Activated naive CD4-positive, alpha-beta T cell (primary cell): Measurements from ENCODE around the gene TANGO6.
"Not testable (repeated sequence)": the region's sequence is repeated elsewhere in the genome, so short reads cannot be mapped to it uniquely, and the experiment has no call there.

Experiments
- DNase-seq, 4 experiments: peaks; one replicate each; lab custom pipeline; 2025; lab: John Stamatoyannopoulos, UW

TANGO6 gene

GRCh38 chr16:69014811-69015210 is 171.5 kb downstream of the TANGO6 start:
- DNase-seq: no peak

- no peak for DNase-seq
Observed at GRCh38 chr16:69017036-69017783, 173.9 kb downstream of the TANGO6 start.

- DNase-seq: no peak
Observed at GRCh38 chr16:69019811-69020210, 176.5 kb downstream of the TANGO6 start.

GRCh38 chr16:69029121-69029520 is 185.8 kb downstream of the TANGO6 start:
- no peak for DNase-seq

DNA sequence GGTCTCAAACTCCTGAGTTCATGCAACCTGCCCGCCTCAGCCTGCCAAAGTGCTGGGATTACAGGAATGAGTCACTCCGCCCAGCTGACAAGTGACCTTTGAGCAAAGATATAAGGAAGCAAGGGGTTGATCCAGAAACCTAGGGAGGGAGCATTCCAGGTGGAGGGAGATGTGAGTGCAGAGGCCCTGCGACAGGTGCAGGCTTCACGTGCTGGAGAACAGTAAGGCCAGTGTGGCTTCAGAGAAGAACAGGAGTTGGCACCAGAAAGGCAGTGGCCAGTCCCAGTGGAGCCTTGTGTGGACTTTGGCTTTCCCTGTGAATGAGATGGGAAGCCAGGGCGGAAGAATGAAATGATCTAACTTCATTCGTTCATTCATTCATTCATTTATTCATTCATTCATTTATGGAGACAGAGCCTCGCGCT is 188.6 kb downstream of the TANGO6 start:
- no peak for DNase-seq

- DNase-seq: no peak
Observed at GRCh38 chr16:69033151-69033949, 190.0 kb downstream of the TANGO6 start.

DNA sequence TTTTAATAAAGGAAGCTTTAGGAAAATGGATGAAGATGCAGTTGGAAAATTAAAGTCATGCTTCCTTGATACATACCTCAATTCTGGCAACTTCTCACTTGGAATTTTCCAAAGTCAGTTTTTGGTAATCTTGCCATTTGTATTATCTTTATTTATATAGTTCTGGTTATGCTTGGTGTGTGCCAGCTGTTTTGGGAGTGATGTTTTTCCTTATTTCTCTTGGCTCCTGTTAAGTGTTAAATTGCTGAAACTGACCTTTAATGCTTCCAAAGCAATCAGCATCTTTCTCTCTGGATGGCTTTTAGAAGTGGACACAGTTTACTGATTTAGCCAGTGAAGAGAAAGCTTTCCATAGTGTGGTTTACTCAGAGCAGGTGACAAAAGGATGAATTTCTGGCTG is 192.0 kb downstream of the TANGO6 start:
- no peak for DNase-seq

- no peak for DNase-seq
Observed at GRCh38 chr16:69036399-69037091, 193.2 kb downstream of the TANGO6 start.

DNA sequence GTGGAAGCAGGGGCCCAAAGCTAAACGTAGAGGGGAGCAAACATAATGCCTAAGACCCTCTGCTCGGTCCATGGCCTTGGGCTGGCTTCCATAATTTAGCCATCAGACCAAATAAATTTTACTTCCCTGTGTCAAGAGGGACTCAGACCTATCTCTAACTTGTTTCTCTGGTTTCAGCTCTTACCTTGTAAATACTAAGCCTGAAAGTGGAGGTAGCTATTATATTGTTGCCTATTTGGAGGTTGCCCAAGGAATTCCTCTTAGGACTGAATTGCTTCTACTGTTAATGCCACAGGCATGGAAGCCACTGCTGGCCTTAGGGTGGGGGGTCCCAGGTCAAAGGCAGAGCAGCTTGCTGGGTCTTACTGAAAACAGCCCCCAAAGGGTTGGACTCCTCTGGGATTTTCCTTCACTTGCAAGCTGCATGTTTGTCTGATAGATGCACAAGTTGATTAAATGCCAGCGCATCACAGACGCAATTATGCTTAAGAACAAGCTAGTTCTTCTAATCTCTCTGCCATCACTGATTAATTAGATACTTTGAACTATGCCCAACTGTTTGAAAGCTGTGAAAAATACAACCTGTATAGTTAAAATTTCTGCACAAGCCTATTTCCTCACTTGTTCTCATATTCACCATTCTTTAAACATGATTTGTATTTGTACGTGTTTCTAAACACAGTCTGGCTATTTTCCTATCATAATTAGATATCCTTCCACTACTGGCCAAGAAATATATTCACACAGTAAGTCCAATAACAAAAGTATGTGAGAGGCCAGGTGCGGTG is 194.2 kb downstream of the TANGO6 start:
- DNase-seq: no peak

DNA sequence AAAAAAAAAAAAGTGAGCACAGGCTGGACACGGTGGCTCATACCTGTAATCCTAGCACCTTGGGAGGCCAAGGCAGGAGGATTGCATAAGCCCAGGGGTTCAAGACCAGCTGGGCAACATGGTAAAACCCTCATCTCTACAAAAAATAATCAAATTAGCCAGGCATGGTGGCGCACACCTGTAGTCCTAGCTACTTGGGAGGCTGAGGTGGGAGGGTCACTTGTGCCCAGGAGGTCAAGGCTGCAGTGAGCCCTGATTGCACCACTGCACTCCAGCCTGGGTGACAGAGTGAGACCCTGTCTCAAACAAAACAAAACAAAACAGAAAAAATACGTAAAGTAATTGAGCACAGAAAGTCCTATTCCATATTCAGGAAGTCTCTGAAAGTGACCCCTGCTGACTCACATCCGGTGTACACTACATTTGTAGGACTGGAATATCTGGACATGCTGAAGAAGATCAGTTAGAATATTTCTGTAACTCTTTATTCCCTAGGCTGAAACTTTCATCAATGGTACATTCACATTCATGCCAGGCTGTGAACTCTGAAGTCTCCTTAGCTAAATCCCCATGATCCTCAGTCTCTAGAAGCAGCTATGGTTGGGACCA is 196.1 kb downstream of the TANGO6 start:
- DNase-seq: no peak

DNA sequence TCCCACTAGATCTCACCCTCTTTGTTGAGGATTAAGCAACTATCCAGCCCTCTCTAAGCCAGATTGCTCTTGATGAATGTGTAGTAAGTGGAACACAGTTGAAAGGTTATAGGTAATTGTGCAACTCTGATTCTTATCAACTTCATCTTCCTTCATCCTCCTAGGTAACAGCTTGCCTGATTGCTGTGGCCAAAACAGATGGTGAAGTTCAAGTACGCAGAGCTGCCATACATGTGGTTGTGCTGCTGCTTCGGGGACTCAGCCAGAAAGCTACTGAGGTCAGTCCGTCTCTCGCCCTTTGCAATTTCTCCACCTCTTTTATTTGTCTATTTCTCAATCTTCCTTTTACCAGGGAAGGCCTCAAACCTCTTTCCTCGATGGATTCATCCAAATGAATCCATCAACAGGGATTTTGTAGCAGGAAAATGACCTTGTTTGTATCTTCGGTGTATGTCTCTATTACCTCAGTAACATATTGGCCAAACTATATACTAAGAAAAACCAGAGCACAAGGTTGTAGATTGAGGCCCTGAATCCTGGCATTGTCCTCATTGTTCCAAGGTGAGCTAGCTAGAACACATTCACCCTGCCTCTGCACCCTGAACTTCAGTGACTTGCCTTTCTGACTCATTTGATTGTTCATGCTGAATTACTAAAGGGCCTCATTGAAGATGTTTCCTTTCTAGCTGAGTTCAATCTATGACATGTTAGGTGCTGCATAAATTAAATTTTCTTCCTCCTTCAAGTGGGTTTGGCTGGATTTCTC is 197.0 kb downstream of the TANGO6 start:
- no peak for DNase-seq

GRCh38 chr16:69048328-69049120 is 205.2 kb downstream of the TANGO6 start:
- no peak for DNase-seq

DNA sequence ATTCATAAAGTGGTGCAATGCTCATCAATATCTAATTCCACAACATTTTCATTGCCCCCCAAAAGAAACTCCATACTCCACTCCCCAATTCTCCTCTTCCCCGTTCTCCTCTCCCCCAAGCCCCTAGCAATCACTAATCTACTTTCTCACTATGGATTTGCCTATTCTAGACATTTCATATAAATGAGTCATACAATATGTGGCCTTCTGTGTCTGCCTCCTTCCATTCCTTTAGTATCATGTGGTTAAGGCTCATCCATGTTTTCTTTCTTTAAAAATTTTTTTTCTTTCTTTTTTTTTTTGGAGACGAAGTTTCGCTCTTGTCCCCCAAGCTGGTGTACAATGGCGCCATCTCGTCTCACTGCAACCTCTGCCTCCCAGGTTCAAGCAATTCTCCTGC is 205.8 kb downstream of the TANGO6 start:
- DNase-seq: no peak

GRCh38 chr16:69049603-69050375 is 206.5 kb downstream of the TANGO6 start:
- DNase-seq: no peak

GRCh38 chr16:69051517-69051830 is 208.1 kb downstream of the TANGO6 start:
- not testable (repeated sequence) for DNase-seq

DNA sequence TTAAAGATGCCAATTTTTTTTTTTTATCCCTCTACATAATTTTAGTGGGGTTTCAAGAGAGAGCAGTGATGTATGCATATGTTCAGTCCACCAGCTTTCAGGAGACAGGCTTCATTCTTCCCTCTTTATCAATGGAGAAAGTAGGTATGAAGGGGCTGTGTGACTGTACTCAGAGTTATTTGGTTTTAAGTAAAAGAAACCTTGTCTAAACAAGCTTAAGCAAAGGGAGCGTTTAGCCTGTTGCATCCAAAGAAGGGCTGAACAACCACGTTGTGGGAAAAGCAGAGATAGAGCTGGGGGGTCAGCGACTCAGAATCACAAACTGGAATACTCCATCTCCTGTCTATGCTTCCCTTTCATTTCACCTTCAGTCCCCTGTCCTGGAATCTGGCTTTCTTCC is 211.7 kb downstream of the TANGO6 start:
- no peak for DNase-seq

DNA sequence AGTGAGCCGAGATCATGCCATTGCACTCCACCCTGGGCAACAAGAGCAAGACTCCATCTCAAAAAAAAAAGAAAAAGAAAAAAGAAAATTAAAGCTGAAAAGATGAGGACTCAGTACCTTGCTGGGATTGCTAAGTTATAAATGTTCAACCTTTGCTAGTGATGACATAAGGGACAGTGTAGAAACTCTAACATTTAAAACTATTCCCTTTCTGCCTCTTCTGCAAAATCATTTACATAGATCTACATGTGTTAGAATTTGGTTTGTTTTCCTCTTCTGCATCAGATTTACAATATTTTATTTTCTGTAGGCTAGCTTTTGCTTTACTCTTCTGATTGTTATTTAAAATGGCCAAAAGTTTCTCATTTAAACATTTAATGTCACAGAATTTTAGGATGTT is 212.6 kb downstream of the TANGO6 start:
- no peak for DNase-seq

DNA sequence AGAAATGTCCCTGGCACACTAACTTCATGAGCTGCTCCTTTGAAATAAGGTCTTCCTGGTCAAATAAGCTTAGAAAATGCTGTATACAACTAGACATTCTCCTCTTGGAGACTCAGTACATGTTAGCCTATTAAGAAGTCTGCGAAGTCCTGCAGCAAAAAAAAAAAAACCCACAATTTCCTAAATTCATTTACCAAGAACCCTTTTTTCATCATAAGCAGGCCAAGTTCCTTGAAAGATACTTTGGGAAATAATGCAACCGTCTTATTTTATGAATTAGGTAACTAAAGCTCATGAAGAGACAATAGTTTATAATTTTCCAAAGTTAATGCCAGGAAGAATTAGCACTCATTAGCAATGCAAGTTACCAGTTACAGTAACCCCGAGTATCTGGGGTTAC is 213.1 kb downstream of the TANGO6 start:
- no peak for DNase-seq
